GM21515 (cell line): ENCODE measurements around the gene PNMA8A.
"Not testable (repeated sequence)": the region's sequence is repeated elsewhere in the genome, so short reads cannot be mapped to it uniquely, and the experiment has no call there.

Experiments used
- ATAC-seq: cut with Tn5 transposase; IDR thresholded peaks from one replicate; pipeline ENCODE4 v1.9.1; 2021; ENCODE audit not compliant: unreplicated experiment

PNMA8A gene

GRCh38 chr19:46471116-46471733 is at the start of gene PNMA8A:
Gene PNMA8A, minus strand, starts transcription at chr19:46471563. Its CDS starts 528 bp downstream, at chr19:46471035.
- no peak for ATAC-seq

- ATAC-seq = no peak
Observed at GRCh38 chr19:46520616-46521015, 49.3 kb upstream of the PNMA8A start.

- no peak for ATAC-seq
Observed at GRCh38 chr19:46517471-46517870, 46.1 kb upstream of the PNMA8A start.

GRCh38 chr19:46515879-46516350 is 44.6 kb upstream of the PNMA8A start:
- ATAC-seq = no peak

GRCh38 chr19:46515290-46515609 is 43.9 kb upstream of the PNMA8A start:
- ATAC-seq = no peak

- no peak for ATAC-seq
Observed at GRCh38 chr19:46514589-46515289, 43.4 kb upstream of the PNMA8A start.

GRCh38 chr19:46513461-46514236 is 42.3 kb upstream of the PNMA8A start:
- no peak for ATAC-seq

- no peak for ATAC-seq
Observed at GRCh38 chr19:46511237-46511636, 39.9 kb upstream of the PNMA8A start.

GRCh38 chr19:46508206-46508605 is 36.8 kb upstream of the PNMA8A start:
- no peak for ATAC-seq

GRCh38 chr19:46503848-46504453 is 32.6 kb upstream of the PNMA8A start:
- ATAC-seq = no peak

- no peak for ATAC-seq
Observed at GRCh38 chr19:46502891-46503290, 31.5 kb upstream of the PNMA8A start.

GRCh38 chr19:46499692-46500091 is 28.3 kb upstream of the PNMA8A start:
- no peak for ATAC-seq

- no peak for ATAC-seq
Observed at GRCh38 chr19:46497773-46498172, 26.4 kb upstream of the PNMA8A start.

GRCh38 chr19:46496886-46497285 is 25.5 kb upstream of the PNMA8A start:
- ATAC-seq = not testable (repeated sequence)

GRCh38 chr19:46496304-46496703 is 24.9 kb upstream of the PNMA8A start:
- no peak for ATAC-seq

GRCh38 chr19:46495786-46496099 is 24.4 kb upstream of the PNMA8A start, which contains the start of gene PNMA8B:
Gene PNMA8B, minus strand, starts transcription at chr19:46495867. Its CDS starts 402 bp downstream, at chr19:46495465.
- no peak for ATAC-seq

- ATAC-seq = no peak
Observed at GRCh38 chr19:46494941-46495785, 23.8 kb upstream of the PNMA8A start.

GRCh38 chr19:46494146-46494940 is 23.0 kb upstream of the PNMA8A start:
- no peak for ATAC-seq

GRCh38 chr19:46493236-46494145 is 22.1 kb upstream of the PNMA8A start:
- ATAC-seq = no peak
